ENCODE results near the gene DERA. TPM values are rescaled to one million over a fixed set of nuclear protein-coding genes. Genes with fewer than 3 reads are reported as not detected.

DERA gene
- total and polyA plus RNA-seq, 9 of the 15 experiments (the other 6 are each of a cell fraction or from before 2014, with no cell fraction given): 5.5 to 15.5 (median 7.8) TPM

GRCh38 chr12:16006752-16007151, 95.6 kb downstream of the DERA start:
- H3K9ac ChIP-seq (ENCODE audit: insufficient read depth in 1 of 2, low read depth in 2 of 2, low read length in 2 of 2): no peak overlapping the region
- no peaks in the 10 kb centered on the region for H3K9me3 ChIP-seq (replicated peaks; ENCODE audit: control insufficient read depth, insufficient read depth, low read depth, low read length)
- DNase-seq (ENCODE audit: extremely low read depth in 1 of 4, low spot score in 3 of 4) (no peak), FAIRE-seq (no peak), ATAC-seq (no peak)
- CTCF ChIA-PET (ENCODE audit: low intra/inter-chr PET ratio): no interaction called here
- no peaks in the 10 kb centered on the region for H4K20me1 ChIP-seq (replicated peaks; ENCODE audit: control insufficient read depth, insufficient read depth, low read length)
- no peak overlapping the region for H3K27ac ChIP-seq (ENCODE audit: extremely low read depth, low read depth, low read length)
- H3K4me2 ChIP-seq (ENCODE audit: insufficient read depth, low read length): no peak overlapping the region
- in situ Hi-C loops (cut with MboI): no loop called here
- H3K4me1 ChIP-seq (replicated peaks in 1 of 2; ENCODE audit: control insufficient read depth in 2 of 2, insufficient read depth in 2 of 2, low read length in 2 of 2): peaks cover 0 to 2% of the 10 kb centered on the region in 2 experiments; a peak in 2 of 5 replicates
- no TSS peak for BruUV-seq (replicated peaks)
- no peaks in the 10 kb centered on the region for H3K27me3 ChIP-seq (ENCODE audit: control insufficient read depth in 2 of 2, insufficient read depth in 2 of 2, low read length in 2 of 2)
- no peaks in the 10 kb centered on the region for H3K79me2 ChIP-seq (ENCODE audit: control insufficient read depth, insufficient read depth, low read length)
- WGBS (ENCODE audit: insufficient coverage, low coverage, missing lambda C conversion rate): 5% methylated on average over 4 of the region's 4 CpGs
- H2AFZ ChIP-seq (ENCODE audit: low read depth, low read length): no peak overlapping the region
- H3K4me3 ChIP-seq: no peak overlapping the region
- POLR2A ChIA-PET: no interaction called here
- TF ChIP-seq FOXP4 (CRISPR knock-in tag; IDR thresholded peaks at IDR 0.05; ENCODE audit: borderline replicate concordance): no peak
- TF ChIP-seq, protein P1, sequence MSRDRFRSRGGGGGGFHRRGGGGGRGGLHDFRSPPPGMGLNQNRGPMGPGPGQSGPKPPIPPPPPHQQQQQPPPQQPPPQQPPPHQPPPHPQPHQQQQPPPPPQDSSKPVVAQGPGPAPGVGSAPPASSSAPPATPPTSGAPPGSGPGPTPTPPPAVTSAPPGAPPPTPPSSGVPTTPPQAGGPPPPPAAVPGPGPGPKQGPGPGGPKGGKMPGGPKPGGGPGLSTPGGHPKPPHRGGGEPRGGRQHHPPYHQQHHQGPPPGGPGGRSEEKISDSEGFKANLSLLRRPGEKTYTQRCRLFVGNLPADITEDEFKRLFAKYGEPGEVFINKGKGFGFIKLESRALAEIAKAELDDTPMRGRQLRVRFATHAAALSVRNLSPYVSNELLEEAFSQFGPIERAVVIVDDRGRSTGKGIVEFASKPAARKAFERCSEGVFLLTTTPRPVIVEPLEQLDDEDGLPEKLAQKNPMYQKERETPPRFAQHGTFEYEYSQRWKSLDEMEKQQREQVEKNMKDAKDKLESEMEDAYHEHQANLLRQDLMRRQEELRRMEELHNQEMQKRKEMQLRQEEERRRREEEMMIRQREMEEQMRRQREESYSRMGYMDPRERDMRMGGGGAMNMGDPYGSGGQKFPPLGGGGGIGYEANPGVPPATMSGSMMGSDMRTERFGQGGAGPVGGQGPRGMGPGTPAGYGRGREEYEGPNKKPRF (IDR thresholded peaks at IDR 0.05; ENCODE audit: low read depth, low read length): no peak
- no peak for TF ChIP-seq ZNF347 (CRISPR knock-in tag; IDR thresholded peaks at IDR 0.05; ENCODE audit: low read depth)
- TF ChIP-seq CBX3 (IDR thresholded peaks at IDR 0.05; ENCODE audit: borderline replicate concordance in 1 of 2, low read length in 2 of 2): no peak
- TF ChIP-seq SAFB (IDR thresholded peaks at IDR 0.05; ENCODE audit: borderline replicate concordance, low read depth, low read length): no peak
- TF ChIP-seq COPS2 (conservative IDR thresholded peaks at IDR 0.05): no peak
- TF ChIP-seq, protein P2, sequence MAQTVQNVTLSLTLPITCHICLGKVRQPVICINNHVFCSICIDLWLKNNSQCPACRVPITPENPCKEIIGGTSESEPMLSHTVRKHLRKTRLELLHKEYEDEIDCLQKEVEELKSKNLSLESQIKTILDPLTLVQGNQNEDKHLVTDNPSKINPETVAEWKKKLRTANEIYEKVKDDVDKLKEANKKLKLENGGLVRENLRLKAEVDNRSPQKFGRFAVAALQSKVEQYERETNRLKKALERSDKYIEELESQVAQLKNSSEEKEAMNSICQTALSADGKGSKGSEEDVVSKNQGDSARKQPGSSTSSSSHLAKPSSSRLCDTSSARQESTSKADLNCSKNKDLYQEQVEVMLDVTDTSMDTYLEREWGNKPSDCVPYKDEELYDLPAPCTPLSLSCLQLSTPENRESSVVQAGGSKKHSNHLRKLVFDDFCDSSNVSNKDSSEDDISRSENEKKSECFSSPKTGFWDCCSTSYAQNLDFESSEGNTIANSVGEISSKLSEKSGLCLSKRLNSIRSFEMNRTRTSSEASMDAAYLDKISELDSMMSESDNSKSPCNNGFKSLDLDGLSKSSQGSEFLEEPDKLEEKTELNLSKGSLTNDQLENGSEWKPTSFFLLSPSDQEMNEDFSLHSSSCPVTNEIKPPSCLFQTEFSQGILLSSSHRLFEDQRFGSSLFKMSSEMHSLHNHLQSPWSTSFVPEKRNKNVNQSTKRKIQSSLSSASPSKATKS (CRISPR knock-in tag; IDR thresholded peaks at IDR 0.05): no peak
- TF ChIP-seq NUFIP1 (IDR thresholded peaks at IDR 0.05; ENCODE audit: partially characterized antibody): no peak
- no peaks in the 10 kb centered on the region for H3K36me3 ChIP-seq (ENCODE audit: control insufficient read depth, insufficient read depth, low read length)
- intact Hi-C loops (cut with micrococcal nuclease): no loop called here
- no peaks in the 10 kb centered on the region for H3K9me1 ChIP-seq (ENCODE audit: control insufficient read depth, insufficient read depth, low read length)

All from K562 (cell line).